Vagina (tissue), 2 donors: ENCODE results near the gene CIITA. TPM values are rescaled to one million over a fixed set of nuclear protein-coding genes. Genes with fewer than 3 reads are reported as not detected.
A peak's percentile ranks its signal among the peaks of the same experiment; 100 is the strongest.

Experiments
- DNase-seq, 2 donors: peaks; one replicate each; pipeline ENCODE4 v3.0.0-alpha.2; 2017; ENCODE audit errors: extremely low spot score in 2 of 2
- H3K27ac ChIP-seq: fragments of 200-600 bp; sonication (generic); one replicate; pipeline ENCODE4 v1.5.1; 2019
- H3K27me3 ChIP-seq: fragments of 200-600 bp; sonication (generic); one replicate; pipeline ENCODE4 v1.5.1; 2019
- H3K36me3 ChIP-seq, 2 donors: fragments of 200-600 bp; sonication (generic); one replicate each; pipeline ENCODE4 v1.5.1; 2017 to 2019
- H3K4me1 ChIP-seq: fragments of 200-600 bp; sonication (generic); one replicate; pipeline ENCODE4 v1.5.1; 2019
- H3K4me3 ChIP-seq, 2 donors: fragments of 200-600 bp; sonication (generic); 1 replicate in 1 of 2; 2 replicates in 1 of 2; pipeline ENCODE4 v1.5.1; 2016 to 2019
- H3K9me3 ChIP-seq: fragments of 200-600 bp; sonication (generic); one replicate; pipeline ENCODE4 v1.5.1; 2019
- CTCF ChIP-seq, 3 experiments: fragments of 450-650 bp in 2 of 3; fragments of 200-600 bp in 1 of 3; sonication (generic) in 1 of 3; IDR thresholded peaks; one replicate each; pipeline ENCODE4 v1.5.1; 2017 to 2019; ENCODE audit warnings: antibody characterized with exemption in 3 of 3, mild to moderate bottlenecking in 2 of 3, moderate library complexity in 2 of 3
- POLR2A ChIP-seq, 2 donors: fragments of 450-650 bp; IDR thresholded peaks; one replicate each; pipeline ENCODE4 v1.6.1; 2017; ENCODE audit warnings: antibody characterized with exemption in 2 of 2, mild to moderate bottlenecking in 2 of 2, moderate library complexity in 2 of 2
- POLR2AphosphoS5 ChIP-seq, 2 donors: sonication (generic); formaldehyde crosslinking; IDR thresholded peaks; one replicate each; pipeline ENCODE4 v1.9.0; 2017; ENCODE audit warnings: antibody characterized with exemption in 2 of 2, mild to moderate bottlenecking in 2 of 2, low read depth in 1 of 2; ENCODE audit not compliant: insufficient read depth in 1 of 2
- intact Hi-C: fragments of 100-400 bp; cut with DNase I; formaldehyde crosslinking; loops from one replicate; pipeline ENCODE4 v1.15.1; 2023
- total RNA-seq: library from RNA; depleted of rRNA; stranded (reverse); fragments of >200 nt; gene quantifications from one replicate; pipeline ENCODE4 v1.2.3, GENCODE V29; 2016

The CIITA gene
- total RNA-seq, 1 donor from 2014 or later = 16.7 TPM

- intact Hi-C loops = no loop called here
- Histone ChIP-seq H3K27ac (no peak overlapping the region), H3K9me3 (no peaks in the 10 kb centered on the region), H3K36me3 (no peaks in the 10 kb centered on the region), H3K4me3 (no peak overlapping the region), H3K4me1 (no peaks in the 10 kb centered on the region), H3K27me3 (no peaks in the 10 kb centered on the region)
- no peak for DNase-seq
- no peak for TF ChIP-seq POLR2AphosphoS5 (IDR thresholded peaks at IDR 0.05; ENCODE audit: insufficient read depth in 1 of 2, low read depth in 1 of 2)
- TF ChIP-seq CTCF (IDR thresholded peaks at IDR 0.05) = no peak
- TF ChIP-seq POLR2A (IDR thresholded peaks at IDR 0.05) = no peak
These were observed 8.9 kb upstream of the CIITA start for GRCh38 chr16:10868104-10868595.

GRCh38 chr16:10868596-10869469, 8.2 kb upstream of the CIITA start:
- Histone ChIP-seq H3K9me3 (no peaks in the 10 kb centered on the region), H3K27ac (no peak overlapping the region), H3K27me3 (no peaks in the 10 kb centered on the region), H3K36me3 (no peaks in the 10 kb centered on the region), H3K4me1 (no peaks in the 10 kb centered on the region), H3K4me3 (no peak overlapping the region)
- TF ChIP-seq CTCF (IDR thresholded peaks at IDR 0.05) (no peak), POLR2AphosphoS5 (IDR thresholded peaks at IDR 0.05; ENCODE audit: insufficient read depth in 1 of 2, low read depth in 1 of 2) (peak in 1 of 2 donors; percentile 27), POLR2A (IDR thresholded peaks at IDR 0.05) (peak in 1 of 2 donors; percentile 2)
- DNase-seq = no peak
- intact Hi-C loops = no loop called here

- TF ChIP-seq POLR2AphosphoS5 (IDR thresholded peaks at IDR 0.05; ENCODE audit: insufficient read depth in 1 of 2, low read depth in 1 of 2) = no peak
- TF ChIP-seq CTCF (IDR thresholded peaks at IDR 0.05) = no peak
- no peak for TF ChIP-seq POLR2A (IDR thresholded peaks at IDR 0.05)
- H3K27me3 ChIP-seq = no peaks in the 10 kb centered on the region
- H3K9me3 ChIP-seq = no peaks in the 10 kb centered on the region
- H3K36me3 ChIP-seq = no peaks in the 10 kb centered on the region
- intact Hi-C loops = no loop called here
- DNase-seq = no peak
- H3K4me1 ChIP-seq = no peaks in the 10 kb centered on the region
- no peak overlapping the region for H3K27ac ChIP-seq
- no peak overlapping the region for H3K4me3 ChIP-seq
These were observed 6.7 kb upstream of the CIITA start for GRCh38 chr16:10870137-10870776.

GRCh38 chr16:10870808-10871156, 6.2 kb upstream of the CIITA start:
- Histone ChIP-seq H3K9me3 (no peaks in the 10 kb centered on the region), H3K4me3 (no peak overlapping the region), H3K36me3 (no peaks in the 10 kb centered on the region), H3K4me1 (no peaks in the 10 kb centered on the region), H3K27me3 (no peaks in the 10 kb centered on the region), H3K27ac (no peak overlapping the region)
- intact Hi-C loops = no loop called here
- no peak for TF ChIP-seq POLR2AphosphoS5 (IDR thresholded peaks at IDR 0.05; ENCODE audit: insufficient read depth in 1 of 2, low read depth in 1 of 2)
- TF ChIP-seq POLR2A (IDR thresholded peaks at IDR 0.05) = no peak
- no peak for TF ChIP-seq CTCF (IDR thresholded peaks at IDR 0.05)
- no peak for DNase-seq
